NCI-H2227 (cell line): ENCODE data around the gene TRAK2.
A peak's percentile ranks its signal among the peaks of the same experiment; 100 is the strongest.
"Not testable (repeated sequence)": the region's sequence is repeated elsewhere in the genome, so short reads cannot be mapped to it uniquely, and the experiment has no call there.

Experiments
- DNase-seq: peaks from one replicate; lab custom pipeline; 2025; ENCODE audit not compliant: unreplicated experiment; lab: John Stamatoyannopoulos, UW

The TRAK2 gene

DNA sequence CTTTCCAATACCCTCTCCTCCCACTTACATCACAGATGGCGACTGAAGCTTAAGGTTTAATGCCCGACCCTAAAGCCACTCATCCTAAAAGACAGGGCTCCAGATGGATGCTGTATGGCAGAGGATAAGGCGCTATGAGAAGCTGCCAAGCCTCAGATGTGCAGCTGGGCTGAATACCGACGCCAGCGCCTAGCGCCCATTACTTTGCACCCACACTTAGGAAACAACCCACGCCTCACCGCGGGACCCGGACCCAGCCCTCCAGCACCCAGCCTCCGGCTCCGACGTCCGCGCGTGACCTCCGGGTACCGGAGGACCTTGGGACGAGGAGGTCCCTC is 335 bp downstream of the TRAK2 start:
- peak; percentile 72 for DNase-seq

DNA sequence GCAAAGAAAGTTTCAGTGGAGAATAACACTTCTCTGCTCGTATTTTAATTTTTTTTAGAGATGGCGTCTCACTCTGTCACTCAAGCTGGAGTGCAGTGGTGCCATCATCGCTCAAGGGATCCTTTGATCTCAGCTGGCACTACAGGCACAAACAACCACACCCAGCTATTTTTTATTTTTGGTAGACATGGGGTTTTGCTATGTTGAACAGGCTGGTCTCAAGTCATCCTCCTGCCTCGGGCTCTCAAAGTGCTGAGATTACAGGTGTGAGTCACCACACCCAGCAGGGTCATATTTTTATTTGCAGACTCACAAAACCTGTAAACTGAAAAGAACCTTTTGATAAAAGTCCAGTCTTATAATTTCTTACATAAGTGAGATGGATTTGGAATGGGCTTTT is 2.6 kb downstream of the TRAK2 start:
- DNase-seq: no peak

DNA sequence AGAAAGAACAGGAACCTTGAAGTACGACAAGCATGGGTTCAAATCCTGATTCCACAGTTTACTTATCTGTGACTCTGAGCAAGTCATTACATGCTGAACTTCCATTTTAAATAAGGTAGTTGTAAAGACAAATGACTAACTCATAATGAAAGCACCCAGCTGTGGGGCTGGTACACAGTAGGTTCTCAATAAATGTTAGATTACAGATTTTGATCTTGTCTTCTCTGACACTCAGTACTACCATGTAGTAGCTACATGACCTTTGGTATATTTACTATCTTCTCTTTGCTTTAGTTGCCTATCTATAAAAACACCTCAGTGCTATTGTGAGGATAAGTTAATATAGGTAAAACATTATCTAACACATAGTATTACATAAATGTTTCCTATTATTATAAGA is 3.2 kb downstream of the TRAK2 start:
- no peak for DNase-seq

DNA sequence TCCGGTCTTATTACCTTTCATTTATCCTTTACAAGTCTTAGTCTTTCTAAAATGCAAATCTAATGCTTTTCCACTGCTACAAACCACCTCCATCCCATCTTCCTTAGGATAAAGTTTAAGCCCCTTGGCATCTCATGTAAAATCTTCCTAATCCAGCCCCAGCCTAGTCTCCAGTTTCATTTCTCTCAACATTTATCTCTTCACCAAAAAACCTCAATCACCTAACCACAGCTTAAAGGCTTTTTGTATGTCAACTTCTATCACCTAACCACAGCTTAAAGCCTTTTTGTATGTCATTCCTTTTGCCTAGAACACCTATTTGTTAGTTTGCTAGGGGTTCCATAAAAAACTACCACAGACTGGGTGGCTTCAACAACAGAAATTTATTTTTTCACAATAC is 4.2 kb downstream of the TRAK2 start:
- DNase-seq: no peak

DNA sequence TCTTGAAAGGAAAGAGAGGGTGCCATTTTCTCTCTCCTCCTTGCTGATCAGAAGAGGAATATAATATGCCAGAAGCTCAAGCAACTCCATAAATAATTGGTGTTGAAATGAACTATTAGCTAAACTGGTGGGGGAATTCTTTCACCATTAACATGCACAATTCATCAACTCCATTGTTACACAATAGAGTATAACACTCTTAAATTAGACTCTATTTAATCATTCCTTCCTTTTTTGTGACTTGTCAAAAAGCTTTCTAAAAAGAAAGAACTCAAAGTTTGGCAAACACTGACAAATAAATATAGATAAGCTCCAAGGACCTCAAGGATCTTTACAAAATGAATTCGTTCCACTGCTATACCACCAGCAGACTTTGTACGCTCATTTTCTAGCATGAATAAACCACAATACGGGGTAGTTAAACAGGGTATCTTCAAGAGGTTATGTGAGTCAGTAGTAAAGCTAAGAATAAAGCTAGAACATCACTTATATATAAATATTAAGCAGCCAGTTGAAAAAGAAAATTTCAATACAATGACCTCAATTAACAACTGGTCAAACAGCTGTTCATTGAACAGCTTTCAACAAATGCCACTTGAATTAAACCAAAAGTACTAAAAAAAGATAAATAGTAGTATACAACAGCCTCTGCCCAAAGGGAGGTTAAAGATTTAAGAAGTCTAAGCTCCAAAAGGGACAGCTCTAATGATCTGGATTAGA is 6.4 kb downstream of the TRAK2 start:
- no peak for DNase-seq

DNA sequence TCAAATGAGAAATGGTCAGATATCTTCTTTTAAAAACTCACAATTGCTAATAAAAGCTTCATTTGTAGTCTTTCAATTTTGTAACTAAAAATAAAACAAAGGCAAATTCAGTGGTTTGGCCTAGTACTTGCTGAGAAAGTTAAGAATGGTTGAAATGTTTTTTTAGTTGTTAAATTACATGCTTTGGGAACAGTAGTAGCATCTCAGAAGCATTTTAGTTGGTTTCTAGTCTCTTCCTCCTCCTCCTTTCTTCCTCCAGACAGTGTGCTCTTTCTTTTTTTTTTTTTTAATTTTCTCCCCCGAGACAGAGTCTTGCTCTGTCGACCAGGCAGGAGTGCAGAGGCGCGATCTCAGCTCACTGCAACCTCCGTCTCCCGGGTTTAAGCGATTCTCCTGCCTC is 9.8 kb downstream of the TRAK2 start:
- DNase-seq: no peak

DNA sequence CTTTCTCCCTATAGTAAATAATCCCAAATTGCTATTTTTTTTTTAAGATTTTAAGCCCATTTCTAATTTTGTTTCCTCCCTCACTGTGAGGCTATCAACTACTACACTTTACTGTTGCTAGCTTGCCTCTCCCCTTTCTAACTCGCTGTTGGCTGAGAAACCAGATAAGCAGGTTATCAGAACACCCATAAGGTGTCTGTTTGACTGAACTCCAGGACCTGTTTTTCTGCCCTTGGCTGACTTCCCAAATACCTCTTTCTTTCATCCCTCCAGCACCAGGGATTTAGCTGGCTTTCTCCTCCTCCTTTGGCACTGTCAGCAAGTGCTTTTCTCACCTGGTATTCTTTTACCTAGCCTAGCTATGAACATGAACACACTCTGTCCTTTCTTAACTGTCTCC is 11.1 kb downstream of the TRAK2 start:
- DNase-seq: no peak

DNA sequence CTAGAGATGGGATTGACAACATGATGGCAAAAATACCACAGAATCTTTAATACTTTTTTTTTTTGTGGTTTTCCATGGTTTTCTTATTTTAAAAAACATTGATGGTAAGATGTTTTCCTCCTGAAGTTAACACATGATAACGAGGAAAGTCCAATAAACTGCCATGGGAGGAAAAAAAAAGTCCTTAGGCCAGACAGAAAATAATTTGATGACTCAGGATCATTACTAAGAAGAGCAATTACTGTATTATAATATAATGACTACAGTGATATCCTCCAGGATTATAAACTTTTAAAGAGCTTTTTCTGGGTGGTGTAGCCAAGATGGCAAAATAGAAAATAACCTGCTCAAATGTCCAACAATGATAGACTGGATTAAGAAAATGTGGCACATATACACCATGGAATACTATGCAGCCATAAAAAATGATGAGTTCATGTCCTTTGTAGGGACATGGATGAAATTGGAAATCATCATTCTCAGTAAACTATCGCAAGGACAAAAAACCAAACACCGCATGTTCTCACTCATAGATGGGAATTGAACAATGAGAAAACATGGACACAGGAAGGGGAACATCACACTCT is 11.8 kb downstream of the TRAK2 start:
- not testable (repeated sequence) for DNase-seq

DNA sequence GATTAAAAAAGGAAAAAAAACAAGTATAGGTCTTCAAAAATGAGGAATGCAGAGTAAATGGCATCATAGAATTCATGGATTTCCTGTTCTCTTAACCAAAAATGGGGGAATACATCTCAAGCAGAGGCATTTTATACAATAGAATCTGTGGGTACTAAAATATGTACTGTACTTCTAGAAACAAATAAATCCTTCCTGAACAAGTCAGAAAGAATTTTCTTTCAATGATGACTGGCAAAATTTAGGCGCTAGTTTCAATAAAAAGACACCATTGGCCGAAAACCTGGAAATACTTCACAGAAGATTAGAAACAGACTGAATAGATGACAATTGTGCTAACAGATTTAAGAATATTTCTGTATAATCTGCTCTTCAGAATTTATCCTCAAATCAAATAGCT is 15.1 kb downstream of the TRAK2 start:
- no peak for DNase-seq

DNA sequence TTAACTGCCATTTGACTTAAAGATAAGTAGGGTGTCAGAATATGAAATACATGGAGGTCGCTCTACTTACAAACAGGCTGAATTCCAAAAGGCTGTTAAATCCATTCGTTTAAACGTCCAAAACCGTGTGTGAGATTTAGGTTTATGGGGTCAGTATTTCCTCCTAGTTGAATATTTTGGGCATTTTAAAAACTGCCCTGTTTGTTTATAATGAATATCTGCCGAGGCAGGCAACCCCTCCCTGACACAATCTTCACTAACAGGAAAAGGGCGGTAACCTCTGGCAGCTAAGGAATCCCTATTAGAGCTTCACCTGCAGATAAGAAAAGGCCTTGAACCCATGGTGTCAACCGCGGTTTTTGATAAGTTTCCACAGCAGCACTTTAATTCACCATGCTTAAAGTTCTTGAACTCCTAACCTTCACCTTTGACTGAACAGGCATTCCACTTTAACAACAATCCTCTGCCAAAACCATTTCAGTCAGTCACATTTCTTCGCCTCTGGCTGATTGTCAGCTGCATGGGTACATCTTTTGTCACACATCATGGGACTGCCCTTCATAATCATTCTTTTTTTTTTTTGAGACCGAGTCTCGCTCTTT is 17.8 kb downstream of the TRAK2 start:
- DNase-seq: no peak

DNA sequence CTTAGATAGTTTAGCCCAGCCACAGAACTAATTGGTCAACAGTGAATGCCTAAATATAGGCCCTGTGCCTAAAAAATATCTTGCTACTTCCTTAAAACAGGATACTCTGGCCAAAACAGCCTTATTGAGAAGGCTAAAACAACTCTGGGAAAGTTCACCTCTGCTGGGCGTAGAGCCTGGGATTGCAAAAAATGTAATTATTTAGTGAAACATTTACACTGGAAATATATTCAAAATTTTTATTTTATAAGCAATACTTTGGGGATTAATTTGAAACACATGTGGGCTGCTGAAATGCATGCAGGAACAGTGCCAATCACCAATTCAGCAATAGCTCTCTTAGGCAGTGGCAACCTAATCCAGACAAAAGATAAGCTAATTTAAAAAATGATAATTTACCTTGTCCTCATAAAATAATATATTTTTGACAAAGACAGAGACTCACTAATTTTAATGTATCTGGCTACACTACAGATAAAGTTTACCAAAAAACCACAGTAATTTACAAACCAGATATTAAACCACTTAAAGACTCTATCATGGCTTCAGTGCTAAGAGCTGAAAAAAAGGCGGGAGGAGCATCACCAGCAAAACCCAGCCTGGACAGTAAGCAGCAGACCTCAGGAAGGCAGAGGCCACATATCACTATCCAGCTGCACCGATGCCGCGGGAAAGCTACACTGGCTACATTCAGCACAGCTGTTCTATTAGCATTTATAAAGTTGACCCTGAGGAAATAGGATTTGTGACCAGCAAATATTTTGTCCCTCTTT is 18.5 kb downstream of the TRAK2 start:
- no peak for DNase-seq

DNA sequence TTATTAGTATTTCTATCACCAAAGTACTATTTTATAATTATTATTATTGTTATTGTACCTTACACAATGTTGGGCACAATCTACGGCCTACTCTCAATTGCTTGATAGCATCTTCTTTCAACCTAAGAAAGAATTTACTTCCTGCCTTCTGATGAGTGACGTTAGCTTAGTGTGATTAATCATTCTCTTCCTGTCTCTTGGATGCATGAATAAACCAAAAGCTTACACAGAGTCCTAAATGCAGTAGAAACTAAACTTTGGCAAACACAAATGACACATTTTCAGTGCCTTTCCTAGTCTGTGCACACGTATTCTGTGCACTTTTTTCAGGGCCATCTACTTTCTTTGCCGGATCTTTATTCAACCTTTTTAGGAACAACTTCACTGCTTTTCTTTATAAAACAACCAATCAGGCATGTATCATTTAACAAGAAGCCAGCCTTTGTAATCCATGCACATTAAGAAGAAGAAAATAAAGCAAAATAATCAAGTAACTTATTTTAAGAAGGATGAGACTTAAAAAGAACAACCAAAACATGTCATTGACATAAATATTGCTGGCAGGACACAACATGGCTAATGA is 19.1 kb downstream of the TRAK2 start:
- DNase-seq: no peak

DNA sequence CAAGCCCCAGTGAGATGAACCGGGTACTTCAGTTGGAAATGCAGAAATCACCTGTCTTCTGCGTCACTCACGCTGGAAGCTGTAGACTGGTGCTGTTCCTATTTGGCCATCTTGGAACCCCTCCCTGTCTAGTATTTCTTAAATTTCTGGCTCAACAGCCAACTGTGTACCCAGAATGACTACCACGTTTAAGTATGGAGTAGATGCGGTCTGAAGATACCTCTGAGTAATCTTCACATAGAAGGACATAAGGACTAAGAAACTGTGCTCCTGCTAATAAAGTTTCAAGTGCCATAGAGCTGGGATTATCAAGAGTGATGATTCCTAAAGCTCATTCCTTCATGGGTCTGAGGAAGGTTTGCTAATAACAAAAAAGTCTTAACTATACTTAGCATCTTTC is 20.4 kb downstream of the TRAK2 start:
- DNase-seq: no peak

DNA sequence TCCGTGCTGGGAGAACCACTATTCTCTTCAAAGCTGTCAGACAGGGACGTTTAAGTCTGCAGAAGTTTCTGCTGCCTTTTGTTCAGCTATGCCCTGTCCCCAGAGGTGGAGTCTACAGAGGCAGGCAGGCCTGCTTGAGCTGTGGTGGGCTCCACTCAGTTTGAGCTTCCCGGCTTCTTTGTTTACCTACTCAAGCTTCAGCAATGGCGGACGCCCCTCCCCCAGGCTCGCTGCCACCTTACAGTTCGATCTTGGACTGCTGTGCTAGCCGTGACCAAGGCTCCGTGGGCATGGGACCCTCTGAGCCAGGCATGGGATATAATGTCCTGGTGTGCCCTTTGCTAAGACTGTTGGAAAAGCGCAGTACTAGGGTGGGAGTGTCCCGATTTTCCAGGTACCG is 20.9 kb downstream of the TRAK2 start:
- DNase-seq: not testable (repeated sequence)

DNA sequence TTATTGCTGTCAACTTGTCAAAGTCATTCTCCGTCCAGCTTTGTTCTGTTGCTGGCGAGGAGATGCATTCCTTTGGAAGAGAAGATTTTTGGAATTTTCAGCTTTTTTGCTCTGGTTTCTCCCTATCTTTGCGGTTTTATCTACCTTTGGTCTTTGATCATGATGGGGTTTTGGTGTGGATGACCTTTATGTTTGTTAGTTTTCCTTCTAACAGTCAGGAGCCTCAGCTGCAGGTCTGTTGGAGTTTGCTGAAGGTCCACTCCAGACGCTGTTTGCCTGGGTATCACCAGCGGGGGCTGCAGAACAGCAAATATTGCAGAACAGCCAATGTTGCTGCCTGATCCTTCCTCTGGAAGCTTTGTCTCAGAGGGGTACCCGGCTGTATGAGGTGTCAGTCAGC is 21.4 kb downstream of the TRAK2 start:
- DNase-seq: not testable (repeated sequence)

DNA sequence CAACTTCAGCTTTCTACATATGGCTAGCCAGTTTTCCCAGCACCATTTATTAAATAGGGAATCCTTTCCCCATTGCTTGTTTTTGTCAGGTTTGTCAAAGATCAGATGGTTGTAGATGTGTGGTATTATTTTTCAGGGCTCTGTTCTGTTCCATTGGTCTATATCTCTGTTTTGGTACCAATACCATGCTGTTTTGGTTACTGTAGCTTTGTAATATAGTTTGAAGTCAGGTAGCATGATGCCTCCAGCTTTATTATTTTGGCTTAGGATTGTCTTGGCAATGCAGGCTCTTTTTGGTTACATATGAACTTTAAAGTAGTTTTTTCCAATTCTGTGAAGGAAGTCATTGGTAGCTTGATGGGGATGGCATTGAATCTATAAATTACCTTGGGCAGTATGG is 22.9 kb downstream of the TRAK2 start:
- not testable (repeated sequence) for DNase-seq

DNA sequence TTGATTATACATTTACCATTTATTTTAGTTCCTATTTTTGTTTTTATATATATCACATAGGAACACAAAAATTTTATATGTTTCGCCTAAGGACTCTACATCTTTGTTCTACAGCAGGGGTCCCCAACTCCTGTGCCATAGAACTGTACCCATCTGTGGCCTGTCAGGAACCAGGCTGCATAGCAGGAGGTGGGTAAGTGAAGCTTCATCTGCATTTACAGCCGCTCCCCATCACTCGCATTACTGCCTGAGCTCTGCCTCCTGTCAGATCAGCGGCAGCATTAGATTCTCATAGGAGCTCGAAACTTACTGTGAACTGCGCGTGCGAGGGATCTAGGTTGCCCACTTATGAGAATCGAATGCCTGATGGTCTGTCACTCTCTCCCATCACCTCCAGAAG is 25.3 kb downstream of the TRAK2 start:
- no peak for DNase-seq

DNA sequence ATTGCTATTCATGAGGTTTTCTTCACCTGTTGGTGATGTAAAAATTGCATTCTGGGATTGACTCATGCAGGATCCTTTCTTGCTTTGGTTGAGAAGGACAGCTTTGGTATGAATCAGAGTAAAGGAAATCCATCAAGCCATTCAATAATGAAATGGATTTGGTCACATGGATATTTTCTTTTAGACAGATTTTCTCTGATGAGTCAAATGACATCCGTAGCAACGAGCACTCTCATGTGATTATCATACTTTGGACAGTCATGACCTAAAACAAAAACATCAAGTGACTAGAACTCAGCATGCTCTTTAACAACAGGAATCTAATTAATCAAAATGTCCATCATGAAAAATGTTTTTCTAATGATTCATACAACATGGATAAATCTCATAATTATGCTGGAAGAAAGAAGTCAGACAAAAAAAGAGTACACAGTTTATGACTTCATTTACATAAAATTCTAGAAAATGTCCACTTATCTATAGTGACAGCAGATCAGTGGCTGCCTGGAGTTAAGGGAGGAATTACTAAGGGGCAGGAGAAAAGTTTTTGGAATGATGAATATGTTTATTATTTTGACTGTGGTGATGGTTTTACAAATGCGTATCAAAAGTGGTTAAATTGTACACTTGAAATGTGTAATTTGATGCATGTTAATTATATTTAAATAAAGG is 30.7 kb downstream of the TRAK2 start:
- DNase-seq: no peak

DNA sequence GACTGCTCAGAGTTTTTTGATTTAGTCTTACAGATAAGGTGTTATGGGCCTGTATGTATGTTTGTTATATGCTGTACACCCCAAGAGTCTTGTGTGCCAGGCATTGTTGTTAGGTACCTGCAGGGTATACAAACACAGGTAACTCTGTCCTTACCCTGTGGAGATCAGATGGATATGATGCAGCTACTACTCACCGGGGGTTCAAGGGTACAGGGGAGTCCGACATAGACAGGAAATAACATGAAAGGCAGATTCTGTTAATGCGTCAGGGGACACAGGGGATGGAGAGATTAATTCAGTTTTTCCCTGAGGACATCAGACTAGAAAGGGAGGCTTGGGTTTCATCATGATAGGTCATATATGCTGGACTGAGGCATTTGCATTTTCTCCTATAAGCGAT is 31.3 kb downstream of the TRAK2 start:
- DNase-seq: no peak

DNA sequence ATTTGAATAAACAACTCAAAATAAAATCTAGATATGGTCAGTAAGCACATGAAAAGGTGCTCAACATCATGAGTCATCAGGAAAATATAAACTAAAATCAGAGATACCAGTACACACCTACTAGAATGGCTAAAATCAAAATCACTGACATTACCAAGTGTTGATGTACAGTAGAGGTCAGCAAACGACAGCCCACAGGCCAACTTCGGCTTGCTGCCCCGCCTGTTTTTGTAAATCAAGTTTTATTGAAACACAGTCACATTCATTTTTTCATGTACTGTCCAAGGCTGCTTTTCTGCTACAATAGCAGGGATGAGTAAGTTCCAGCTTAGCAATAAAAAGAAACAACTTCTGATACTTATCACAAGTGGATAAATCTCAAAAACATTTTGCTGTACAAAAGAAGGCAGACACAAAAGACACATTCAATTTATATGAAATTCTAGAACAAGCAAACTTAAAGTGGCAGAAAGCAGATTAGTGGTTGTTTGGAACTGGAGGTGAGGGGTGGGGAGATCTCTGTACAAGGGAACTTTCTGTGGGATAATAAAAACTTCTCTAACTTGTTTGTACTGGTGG is 32.1 kb downstream of the TRAK2 start:
- DNase-seq: no peak

DNA sequence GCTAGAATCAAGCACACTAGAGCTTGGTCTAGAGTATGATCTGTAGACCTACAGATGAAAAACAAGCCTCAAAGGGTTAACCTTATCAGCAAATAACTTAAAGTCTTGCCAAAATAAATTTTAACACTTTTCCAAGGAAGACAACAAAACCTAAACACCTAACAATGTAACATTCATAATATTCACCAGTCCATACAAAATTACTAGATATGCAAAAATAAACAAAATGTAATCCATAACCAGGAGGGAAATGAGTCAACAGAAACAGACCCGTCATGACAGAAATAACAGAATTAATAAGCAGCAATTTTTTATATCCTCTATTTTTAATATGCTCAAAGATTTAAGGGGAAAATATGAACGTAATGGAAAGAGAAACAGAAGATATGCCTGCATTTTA is 36.1 kb downstream of the TRAK2 start:
- DNase-seq: no peak
